ENCODE data around the gene SPG7.

DNA sequence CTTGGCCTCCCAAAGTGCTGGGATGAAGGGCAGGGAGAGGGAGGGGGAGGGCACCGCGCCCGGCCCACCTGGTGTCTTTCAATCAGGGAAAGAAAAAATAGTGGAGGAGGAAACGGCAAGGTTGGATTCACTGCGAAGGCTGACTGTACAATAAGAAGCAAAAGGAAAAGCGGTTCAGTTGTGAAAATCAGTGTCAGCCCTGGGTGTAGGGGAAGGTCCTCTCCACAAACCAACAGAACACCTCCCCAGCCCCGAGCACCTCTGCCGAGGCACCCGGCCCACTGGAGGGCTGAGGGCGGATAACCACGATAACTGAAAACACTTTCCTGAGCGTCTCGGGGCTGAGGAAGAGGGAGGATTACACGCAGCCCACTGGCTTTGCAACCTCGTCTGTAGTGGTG is 1.4 kb upstream of the SPG7 start:
- no peak for TF ChIP-seq EZH2phosphoT487 (IDR thresholded peaks at IDR 0.05; ENCODE audit: low read length)
- TF ChIP-seq, protein P1, sequence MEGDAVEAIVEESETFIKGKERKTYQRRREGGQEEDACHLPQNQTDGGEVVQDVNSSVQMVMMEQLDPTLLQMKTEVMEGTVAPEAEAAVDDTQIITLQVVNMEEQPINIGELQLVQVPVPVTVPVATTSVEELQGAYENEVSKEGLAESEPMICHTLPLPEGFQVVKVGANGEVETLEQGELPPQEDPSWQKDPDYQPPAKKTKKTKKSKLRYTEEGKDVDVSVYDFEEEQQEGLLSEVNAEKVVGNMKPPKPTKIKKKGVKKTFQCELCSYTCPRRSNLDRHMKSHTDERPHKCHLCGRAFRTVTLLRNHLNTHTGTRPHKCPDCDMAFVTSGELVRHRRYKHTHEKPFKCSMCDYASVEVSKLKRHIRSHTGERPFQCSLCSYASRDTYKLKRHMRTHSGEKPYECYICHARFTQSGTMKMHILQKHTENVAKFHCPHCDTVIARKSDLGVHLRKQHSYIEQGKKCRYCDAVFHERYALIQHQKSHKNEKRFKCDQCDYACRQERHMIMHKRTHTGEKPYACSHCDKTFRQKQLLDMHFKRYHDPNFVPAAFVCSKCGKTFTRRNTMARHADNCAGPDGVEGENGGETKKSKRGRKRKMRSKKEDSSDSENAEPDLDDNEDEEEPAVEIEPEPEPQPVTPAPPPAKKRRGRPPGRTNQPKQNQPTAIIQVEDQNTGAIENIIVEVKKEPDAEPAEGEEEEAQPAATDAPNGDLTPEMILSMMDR (IDR thresholded peaks at IDR 0.05; ENCODE audit: low read length) = no peak

Measured in MM.1S (cell line).